ENCODE data around the gene SOX5.

DNA sequence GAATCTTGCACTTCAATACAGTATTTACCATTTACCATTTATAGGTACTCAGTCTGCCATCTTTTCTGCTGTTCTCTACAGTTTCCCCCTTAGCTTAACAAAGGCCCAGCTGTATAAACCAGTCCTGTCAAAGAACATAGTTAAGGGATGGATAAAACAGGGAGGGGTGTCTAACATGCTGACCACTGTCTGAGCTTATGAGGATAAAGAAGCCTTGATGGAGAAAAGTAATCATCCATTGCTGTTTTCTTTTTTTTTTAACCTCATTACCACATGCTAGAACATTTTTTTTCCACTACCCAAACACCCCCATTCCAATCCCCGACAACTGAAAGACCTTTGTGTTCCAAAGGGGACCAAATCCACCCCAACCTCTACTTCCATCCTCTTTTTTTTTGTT, 39.9 kb downstream of the SOX5 start:
- no peak for TF ChIP-seq CTCF (conservative IDR thresholded peaks at IDR 0.05 in 1 of 2, IDR thresholded peaks at IDR 0.05 in 1 of 2; ENCODE audit: low read depth in 1 of 2, low read length in 2 of 2)
- TF ChIP-seq EZH2 (IDR thresholded peaks at IDR 0.05; ENCODE audit: low read length, missing control alignments) = no peak
